Osteocyte (in vitro differentiated cells): ENCODE measurements around the gene PTPN14. TPM values are rescaled to one million over a fixed set of nuclear protein-coding genes. Genes with fewer than 3 reads are reported as not detected.
"Not testable (repeated sequence)": the region's sequence is repeated elsewhere in the genome, so short reads cannot be mapped to it uniquely, and the experiment has no call there.

Source experiments
- DNase-seq: peaks from one replicate; pipeline ENCODE4 v3.0.0; 2021; ENCODE audit warnings: mixed read lengths; ENCODE audit not compliant: unreplicated experiment; ENCODE audit errors: extremely low spot score
- H3K27ac Mint-ChIP-seq: one replicate; pipeline ENCODE4 v1.8.0; 2021; ENCODE audit warnings: mild to moderate bottlenecking, mixed read lengths; ENCODE audit not compliant: unreplicated experiment
- H3K27me3 Mint-ChIP-seq: one replicate; pipeline ENCODE4 v1.8.0; 2021; ENCODE audit warnings: mixed read lengths; ENCODE audit not compliant: unreplicated experiment
- H3K36me3 Mint-ChIP-seq: one replicate; pipeline ENCODE4 v1.8.0; 2021; ENCODE audit warnings: mixed read lengths; ENCODE audit not compliant: unreplicated experiment
- H3K4me1 Mint-ChIP-seq: one replicate; pipeline ENCODE4 v1.8.0; 2021; ENCODE audit warnings: mixed read lengths; ENCODE audit not compliant: unreplicated experiment
- H3K4me3 Mint-ChIP-seq: one replicate; pipeline ENCODE4 v1.8.0; 2021; ENCODE audit warnings: mild to moderate bottlenecking, moderate library complexity, mixed read lengths; ENCODE audit not compliant: unreplicated experiment
- H3K9me3 Mint-ChIP-seq: one replicate; pipeline ENCODE4 v1.8.0; 2021; ENCODE audit warnings: mixed read lengths; ENCODE audit not compliant: unreplicated experiment
- total RNA-seq: library from RNA; stranded (reverse); gene quantifications from 2 replicates; pipeline ENCODE4 v1.2.1, GENCODE V29; 2021
- TF ChIP-seq, protein P1 (sequence below): fragments of 200-600 bp; sonication (generic); IDR thresholded peaks from 2 replicates; pipeline ENCODE4 v1.5.0; 2021; ENCODE audit warnings: antibody characterized with exemption, mild to moderate bottlenecking, moderate library complexity

The PTPN14 gene
- total RNA-seq, 1 donor from 2014 or later = 140 TPM

DNA sequence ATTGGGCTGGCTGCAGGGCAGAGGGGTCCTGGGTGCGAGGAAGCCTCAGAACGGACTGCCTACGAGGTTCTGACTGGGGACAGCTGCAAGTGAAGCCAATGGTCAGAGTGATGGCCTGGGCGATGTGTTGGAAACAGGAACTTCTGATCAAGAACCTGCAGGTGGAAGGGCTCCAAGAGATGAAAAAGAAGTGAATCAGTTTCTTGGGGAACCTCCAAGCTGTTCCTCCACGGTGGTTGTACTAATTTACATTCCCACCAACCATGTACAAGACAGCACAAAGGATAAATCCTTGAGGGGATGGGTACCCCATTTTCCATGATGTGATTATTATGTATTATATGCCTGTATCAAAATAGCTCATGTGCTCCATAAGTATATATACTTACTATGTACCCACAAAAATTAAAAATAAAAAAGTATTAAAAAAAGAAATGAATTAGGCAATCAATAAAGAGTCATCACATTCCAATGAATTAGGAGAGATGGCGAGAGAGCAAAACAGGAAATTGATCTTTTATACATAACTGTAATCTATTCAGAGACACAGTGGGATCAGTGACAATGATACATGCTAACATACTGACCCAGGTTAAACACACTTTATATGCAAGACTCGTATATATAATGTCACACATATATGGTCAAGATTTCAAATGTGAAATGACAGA lies 58.1 kb downstream of the PTPN14 start:
- Mint-ChIP-seq H3K36me3 (peaks cover 4% of the 10 kb centered on the region), H3K27me3 (no peaks in the 10 kb centered on the region), H3K4me1 (peaks cover 83% of the 10 kb centered on the region), H3K27ac (peak overlapping the region; percentile 70), H3K4me3 (no peak overlapping the region), H3K9me3 (no peaks in the 10 kb centered on the region)
- TF ChIP-seq, protein P1, sequence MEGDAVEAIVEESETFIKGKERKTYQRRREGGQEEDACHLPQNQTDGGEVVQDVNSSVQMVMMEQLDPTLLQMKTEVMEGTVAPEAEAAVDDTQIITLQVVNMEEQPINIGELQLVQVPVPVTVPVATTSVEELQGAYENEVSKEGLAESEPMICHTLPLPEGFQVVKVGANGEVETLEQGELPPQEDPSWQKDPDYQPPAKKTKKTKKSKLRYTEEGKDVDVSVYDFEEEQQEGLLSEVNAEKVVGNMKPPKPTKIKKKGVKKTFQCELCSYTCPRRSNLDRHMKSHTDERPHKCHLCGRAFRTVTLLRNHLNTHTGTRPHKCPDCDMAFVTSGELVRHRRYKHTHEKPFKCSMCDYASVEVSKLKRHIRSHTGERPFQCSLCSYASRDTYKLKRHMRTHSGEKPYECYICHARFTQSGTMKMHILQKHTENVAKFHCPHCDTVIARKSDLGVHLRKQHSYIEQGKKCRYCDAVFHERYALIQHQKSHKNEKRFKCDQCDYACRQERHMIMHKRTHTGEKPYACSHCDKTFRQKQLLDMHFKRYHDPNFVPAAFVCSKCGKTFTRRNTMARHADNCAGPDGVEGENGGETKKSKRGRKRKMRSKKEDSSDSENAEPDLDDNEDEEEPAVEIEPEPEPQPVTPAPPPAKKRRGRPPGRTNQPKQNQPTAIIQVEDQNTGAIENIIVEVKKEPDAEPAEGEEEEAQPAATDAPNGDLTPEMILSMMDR = no peak
- DNase-seq = no peak

DNA sequence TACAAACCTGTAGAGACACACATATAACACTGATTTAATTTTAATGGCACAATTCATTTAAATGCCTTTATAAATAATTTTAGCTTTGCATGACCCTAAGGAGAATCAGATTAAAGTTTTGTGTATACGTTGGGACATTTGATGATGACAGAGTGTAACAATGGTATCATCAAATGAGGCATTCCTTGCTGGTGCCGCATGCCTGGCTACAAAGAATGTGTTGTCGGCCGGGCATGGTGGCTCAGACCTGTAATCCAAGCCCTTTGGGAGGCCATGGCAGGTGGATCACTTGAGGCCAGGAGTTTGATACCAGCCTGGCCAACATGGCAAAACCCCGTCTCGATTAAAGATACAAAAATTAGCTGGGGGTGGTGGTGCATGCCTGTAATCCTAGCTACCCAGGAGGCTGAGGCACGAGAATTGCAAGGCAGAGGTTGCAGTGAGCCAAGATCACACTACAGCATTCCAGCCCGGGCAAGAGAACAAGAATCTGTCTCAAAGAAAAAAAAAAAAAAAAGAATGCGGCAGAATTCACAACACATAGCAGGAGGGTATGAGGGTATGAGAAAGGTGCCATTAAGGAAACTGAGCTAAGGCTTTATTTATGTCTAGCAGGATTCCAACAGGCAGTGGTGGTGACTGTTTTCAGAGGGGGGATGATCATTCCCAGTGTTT lies 58.9 kb downstream of the PTPN14 start:
- H3K4me1 Mint-ChIP-seq = peaks cover 82% of the 10 kb centered on the region
- no peaks in the 10 kb centered on the region for H3K9me3 Mint-ChIP-seq
- no peak overlapping the region for H3K4me3 Mint-ChIP-seq
- TF ChIP-seq, protein P1 = no peak
- H3K36me3 Mint-ChIP-seq = peaks cover 4% of the 10 kb centered on the region
- H3K27ac Mint-ChIP-seq = peak overlapping the region; percentile 70
- no peaks in the 10 kb centered on the region for H3K27me3 Mint-ChIP-seq
- DNase-seq = no peak

DNA sequence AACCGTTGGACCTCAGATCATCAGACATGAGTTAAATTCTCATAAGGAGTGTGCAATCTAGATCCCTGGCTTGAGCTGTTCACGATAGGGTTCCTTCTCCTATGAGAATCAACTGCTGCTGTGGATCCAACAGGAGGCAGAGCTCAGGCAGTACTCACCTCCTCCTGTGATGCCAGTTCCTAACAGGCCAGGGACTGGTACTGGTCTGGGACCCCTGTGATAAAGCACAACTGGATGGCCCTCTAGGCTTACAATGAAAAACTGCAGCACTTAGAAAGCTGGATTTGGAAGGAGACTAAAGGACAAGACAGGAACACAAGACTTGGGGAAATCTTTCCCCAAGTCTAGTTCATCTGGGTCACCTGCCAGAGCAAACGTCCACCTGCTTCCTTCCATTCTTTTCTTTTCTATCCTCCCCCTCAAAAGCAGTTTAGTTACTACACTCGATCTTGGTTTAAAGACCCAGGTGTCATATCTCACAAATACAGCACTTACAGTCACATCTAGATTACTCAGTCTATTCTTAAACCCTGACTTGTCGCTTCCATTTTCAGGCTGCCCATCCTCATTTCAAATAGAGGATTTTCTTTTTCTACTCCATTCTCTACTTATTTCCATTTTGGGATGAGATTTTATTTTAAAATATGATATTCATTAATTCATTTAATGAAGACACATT lies 59.8 kb downstream of the PTPN14 start:
- peaks cover 79% of the 10 kb centered on the region for H3K4me1 Mint-ChIP-seq
- H3K9me3 Mint-ChIP-seq = no peaks in the 10 kb centered on the region
- no peak for DNase-seq
- peak overlapping the region; percentile 54 for H3K27ac Mint-ChIP-seq
- no peaks in the 10 kb centered on the region for H3K27me3 Mint-ChIP-seq
- TF ChIP-seq, protein P1 = no peak
- no peak overlapping the region for H3K4me3 Mint-ChIP-seq
- peaks cover 6% of the 10 kb centered on the region for H3K36me3 Mint-ChIP-seq

DNA sequence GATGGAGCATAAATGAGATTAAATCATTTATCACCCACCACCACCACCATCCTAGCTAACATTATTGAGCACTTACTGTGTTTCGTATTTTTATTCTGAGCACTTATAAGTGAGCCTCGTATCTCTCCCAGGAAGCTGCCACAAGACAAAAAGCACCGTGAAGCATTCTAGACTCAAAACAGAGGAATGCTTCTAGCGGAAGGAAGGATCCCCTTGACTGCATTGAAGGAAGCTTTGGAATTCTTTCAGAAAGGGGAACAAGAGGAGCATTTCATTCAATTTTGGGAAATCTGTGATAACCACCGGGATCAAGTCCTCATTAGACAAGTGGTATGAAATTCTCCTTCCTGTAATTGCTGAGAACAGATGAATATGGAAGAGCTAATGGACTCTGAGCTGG lies 66.3 kb downstream of the PTPN14 start:
- no peaks in the 10 kb centered on the region for H3K27me3 Mint-ChIP-seq
- peak overlapping the region; percentile 40 for H3K27ac Mint-ChIP-seq
- peaks cover 15% of the 10 kb centered on the region for H3K36me3 Mint-ChIP-seq
- TF ChIP-seq, protein P1 = no peak
- no peak for DNase-seq
- H3K4me3 Mint-ChIP-seq = no peak overlapping the region
- H3K4me1 Mint-ChIP-seq = peaks cover 74% of the 10 kb centered on the region
- no peaks in the 10 kb centered on the region for H3K9me3 Mint-ChIP-seq

DNA sequence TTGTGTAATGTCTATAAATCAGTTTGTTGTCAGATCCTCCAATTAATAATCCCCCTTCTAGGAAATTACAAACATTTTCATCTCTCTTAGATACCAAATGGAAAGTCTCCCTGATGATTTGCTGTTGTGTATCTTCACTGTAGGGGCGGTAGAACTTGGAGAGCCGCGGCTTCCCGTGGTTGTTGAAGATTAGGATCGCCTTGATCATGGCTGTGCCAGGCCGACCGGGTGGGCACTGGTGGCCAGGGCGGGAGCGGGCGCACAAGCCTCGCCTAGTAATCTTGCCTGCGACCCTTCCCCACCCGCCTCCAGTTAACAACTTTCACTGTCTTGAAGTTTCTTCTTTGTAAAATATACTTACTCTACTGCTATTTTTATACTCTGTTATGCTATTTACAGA lies 68.2 kb downstream of the PTPN14 start:
- not testable (repeated sequence) for H3K27me3 Mint-ChIP-seq, H3K4me3 Mint-ChIP-seq, DNase-seq, H3K9me3 Mint-ChIP-seq
- Mint-ChIP-seq H3K36me3 (peaks cover 11% of the 10 kb centered on the region), H3K4me1 (peaks cover 67% of the 10 kb centered on the region), H3K27ac (peak overlapping the region; percentile 61)

DNA sequence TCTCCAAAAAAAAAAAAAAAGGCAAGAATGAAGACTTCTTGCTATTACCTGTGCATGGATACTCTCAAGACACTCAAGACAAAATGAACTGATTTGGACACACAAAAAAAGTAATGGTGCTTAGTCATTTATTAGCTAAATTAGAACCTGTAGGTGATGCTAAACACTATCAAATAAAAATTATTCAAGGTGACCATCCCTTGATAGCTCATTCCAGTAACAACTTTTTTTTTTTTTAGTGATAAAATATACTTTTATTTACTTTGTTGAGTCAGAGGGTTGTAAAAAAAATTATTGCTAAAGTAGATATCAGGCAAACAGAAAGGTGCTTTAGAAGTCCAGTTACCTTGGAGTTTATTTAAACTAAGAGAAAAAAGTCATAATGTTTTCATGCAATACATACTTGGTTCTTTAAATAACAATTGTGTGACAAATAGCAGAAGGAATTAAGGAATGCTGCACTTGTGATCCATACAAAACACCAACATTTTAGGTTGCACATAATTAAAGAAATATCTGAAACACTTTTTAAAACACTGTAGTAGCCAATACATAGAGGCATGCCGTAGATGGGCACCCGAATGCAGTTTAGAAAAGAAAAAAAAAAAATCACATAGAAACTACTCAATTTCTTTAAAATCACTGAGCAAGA lies 69.3 kb downstream of the PTPN14 start:
- H3K27me3 Mint-ChIP-seq, H3K9me3 Mint-ChIP-seq, DNase-seq, H3K4me3 Mint-ChIP-seq: not testable (repeated sequence)
- Mint-ChIP-seq H3K27ac (peak overlapping the region; percentile 61), H3K36me3 (peaks cover 11% of the 10 kb centered on the region), H3K4me1 (peaks cover 72% of the 10 kb centered on the region)
